GM06990 (cell line): ENCODE measurements around the gene EIF4E1B.

ENCODE experiments used
- DNase-seq: peaks from one replicate; pipeline ENCODE4 v3.0.0-alpha.2; 2011; ENCODE audit not compliant: insufficient read length; ENCODE audit errors: extremely low read depth
- H3K27me3 ChIP-seq: replicated peaks from 2 replicates; pipeline ENCODE4 v1.6.0; 2011; ENCODE audit warnings: low read length; ENCODE audit not compliant: control insufficient read depth, insufficient read depth
- H3K36me3 ChIP-seq: 2 replicates; pipeline ENCODE4 v1.5.1; 2011; ENCODE audit warnings: low read length; ENCODE audit not compliant: control insufficient read depth, insufficient read depth
- H3K4me3 ChIP-seq: replicated peaks from 2 replicates; pipeline ENCODE4 v1.5.1; 2011; ENCODE audit warnings: low read depth, mild to moderate bottlenecking, control low read depth, low read length
- TF ChIP-seq, protein P1 (sequence below): IDR thresholded peaks from 2 replicates; pipeline ENCODE4 v1.5.1; 2011; ENCODE audit warnings: low read length, control low read depth, mild to moderate bottlenecking, inconsistent platforms; ENCODE audit not compliant: insufficient read depth, poor library complexity, severe bottlenecking

EIF4E1B gene

DNA sequence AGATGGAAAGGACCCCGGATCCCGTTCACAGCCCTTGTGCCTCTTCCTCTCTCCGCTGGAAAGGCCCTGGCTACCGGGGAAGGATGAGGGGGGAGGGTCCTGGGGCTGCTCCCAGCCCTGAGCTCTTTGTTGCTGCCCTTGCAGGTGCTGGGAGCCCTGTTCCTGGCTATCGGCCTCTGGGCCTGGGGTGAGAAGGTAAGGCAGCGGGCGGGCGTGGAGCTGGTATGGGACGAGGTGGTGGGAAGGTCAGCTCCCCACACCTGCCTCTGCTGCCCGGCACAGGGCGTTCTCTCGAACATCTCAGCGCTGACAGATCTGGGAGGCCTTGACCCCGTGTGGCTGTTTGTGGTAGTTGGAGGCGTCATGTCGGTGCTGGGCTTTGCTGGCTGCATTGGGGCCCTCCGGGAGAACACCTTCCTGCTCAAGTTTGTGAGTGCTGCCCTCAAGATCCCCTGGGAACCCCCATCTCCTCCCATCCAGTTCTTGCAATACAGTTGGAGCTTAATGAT lies 21.1 kb downstream of the EIF4E1B start:
- TF ChIP-seq, protein P1, sequence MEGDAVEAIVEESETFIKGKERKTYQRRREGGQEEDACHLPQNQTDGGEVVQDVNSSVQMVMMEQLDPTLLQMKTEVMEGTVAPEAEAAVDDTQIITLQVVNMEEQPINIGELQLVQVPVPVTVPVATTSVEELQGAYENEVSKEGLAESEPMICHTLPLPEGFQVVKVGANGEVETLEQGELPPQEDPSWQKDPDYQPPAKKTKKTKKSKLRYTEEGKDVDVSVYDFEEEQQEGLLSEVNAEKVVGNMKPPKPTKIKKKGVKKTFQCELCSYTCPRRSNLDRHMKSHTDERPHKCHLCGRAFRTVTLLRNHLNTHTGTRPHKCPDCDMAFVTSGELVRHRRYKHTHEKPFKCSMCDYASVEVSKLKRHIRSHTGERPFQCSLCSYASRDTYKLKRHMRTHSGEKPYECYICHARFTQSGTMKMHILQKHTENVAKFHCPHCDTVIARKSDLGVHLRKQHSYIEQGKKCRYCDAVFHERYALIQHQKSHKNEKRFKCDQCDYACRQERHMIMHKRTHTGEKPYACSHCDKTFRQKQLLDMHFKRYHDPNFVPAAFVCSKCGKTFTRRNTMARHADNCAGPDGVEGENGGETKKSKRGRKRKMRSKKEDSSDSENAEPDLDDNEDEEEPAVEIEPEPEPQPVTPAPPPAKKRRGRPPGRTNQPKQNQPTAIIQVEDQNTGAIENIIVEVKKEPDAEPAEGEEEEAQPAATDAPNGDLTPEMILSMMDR: no peak
- H3K27me3 ChIP-seq: no peaks in the 10 kb centered on the region
- no peaks in the 10 kb centered on the region for H3K36me3 ChIP-seq
- no peak for DNase-seq
- no peak overlapping the region for H3K4me3 ChIP-seq

DNA sequence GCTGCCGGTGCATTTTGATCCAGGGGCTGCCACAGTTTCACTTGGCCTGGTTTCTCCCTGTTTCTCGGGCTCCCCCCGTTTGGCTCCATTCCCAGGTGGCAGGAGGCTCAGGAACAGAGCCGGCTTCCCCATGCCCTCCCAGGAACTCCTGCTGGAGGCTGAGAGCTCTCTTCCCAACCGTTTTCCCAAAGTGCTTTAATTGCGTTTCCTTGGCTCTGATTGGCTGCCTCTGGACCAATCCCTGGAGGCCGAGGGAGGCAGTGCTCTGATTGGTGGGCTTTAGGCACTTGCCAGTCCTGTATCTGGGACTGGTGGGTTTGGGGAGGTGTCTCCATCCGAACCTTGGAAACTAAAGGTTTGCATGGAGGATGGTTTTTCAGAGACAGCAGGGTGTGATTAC lies 21.7 kb downstream of the EIF4E1B start:
- TF ChIP-seq, protein P1: no peak
- H3K27me3 ChIP-seq: no peaks in the 10 kb centered on the region
- no peak for DNase-seq
- H3K4me3 ChIP-seq: no peak overlapping the region
- peaks cover under 1% of the 10 kb centered on the region; the same call in 1 of the 2 replicates for H3K36me3 ChIP-seq

DNA sequence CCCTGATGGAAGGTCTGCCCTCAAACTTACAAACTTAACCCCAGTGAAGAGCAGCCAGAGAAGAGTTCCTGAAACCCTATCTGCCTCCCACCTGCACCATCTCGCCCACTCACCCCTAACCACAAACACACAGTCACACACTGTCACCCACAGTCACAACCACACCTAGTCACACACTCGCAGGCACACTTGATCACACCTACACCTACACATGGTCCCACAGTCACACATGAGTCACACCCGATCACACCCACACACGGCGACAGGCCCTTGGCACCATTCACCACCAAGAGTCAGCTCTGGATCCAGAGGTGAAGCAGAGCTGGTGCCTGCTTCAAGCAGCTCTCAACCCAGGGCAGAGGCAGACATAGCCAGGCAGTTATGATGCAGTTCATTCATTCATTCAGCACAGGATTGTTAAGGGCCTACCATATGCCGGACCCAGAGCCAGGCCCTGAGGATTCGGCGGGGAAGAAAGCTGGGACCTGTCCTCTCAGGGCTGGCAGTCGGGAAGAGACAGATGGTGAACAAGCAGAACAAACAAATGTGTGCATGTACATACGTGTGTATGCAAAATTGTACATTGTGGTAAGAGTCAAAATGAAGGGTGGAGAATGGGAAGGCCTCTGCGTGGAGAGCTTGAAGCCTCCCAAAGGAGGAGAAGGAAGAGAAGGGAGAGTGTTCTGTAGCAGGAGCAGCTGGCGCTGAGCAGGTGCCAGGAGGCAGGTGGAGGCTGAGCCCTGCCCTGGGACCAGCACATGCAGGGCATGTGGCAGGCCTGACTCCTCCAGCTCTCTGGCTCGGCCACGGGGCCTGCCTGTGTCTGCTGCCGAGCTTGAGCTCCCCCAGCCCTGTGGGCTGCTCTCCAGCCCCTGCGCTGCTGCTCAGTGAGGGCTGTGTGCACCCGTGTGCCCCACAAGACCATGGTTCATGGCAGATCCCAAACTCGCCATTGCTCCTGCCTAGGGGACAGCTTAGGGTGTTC lies 23.2 kb downstream of the EIF4E1B start:
- Histone ChIP-seq H3K27me3 (no peaks in the 10 kb centered on the region), H3K4me3 (no peak overlapping the region), H3K36me3 (peaks cover 1% of the 10 kb centered on the region; the same call in 1 of the 2 replicates)
- TF ChIP-seq, protein P1: no peak
- no peak for DNase-seq

DNA sequence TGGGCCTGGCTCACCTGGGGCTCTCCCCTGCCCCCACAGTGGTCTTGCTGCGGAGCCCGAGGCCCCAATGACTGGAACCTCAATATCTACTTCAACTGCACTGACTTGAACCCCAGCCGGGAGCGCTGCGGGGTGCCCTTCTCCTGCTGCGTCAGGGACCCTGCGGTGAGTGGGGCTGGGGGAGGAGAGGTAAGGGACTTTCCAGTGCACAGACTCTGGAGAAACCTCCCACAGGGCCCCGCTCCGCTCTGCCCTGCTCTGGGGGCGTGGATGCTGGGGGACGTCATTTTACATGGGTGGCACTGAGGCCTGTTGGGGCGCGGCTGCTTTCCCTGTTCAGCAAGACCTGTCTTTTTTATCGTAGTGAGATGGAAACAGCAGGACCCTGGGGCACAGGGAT lies 24.4 kb downstream of the EIF4E1B start:
- H3K4me3 ChIP-seq: no peak overlapping the region
- TF ChIP-seq, protein P1: no peak
- no peaks in the 10 kb centered on the region for H3K27me3 ChIP-seq
- H3K36me3 ChIP-seq: peaks cover 1% of the 10 kb centered on the region; the same call in 1 of the 2 replicates
- no peak for DNase-seq

DNA sequence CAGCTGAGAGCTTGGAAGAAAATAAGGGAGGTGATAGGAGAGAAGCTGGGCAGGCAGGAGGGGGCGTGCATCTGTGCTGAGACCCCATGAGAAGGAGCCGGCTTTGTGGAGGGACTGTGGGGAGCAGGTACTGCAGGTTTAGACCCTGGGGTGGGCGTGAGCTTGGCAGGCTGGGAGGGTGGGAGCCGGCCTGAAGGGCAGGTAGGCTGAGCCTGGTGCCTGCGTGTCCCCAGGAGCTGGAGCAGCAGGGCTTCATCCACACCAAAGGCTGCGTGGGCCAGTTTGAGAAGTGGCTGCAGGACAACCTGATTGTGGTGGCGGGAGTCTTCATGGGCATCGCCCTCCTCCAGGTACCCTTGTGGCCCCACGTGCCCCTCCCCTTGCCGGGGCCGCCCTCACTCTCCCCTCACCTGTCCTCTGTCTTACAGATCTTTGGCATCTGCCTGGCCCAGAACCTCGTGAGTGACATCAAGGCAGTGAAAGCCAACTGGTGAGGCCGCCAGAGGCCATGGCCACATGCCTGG lies 26.1 kb downstream of the EIF4E1B start:
- H3K27me3 ChIP-seq: no peaks in the 10 kb centered on the region
- no peak overlapping the region for H3K4me3 ChIP-seq
- no peak for DNase-seq
- TF ChIP-seq, protein P1: no peak
- H3K36me3 ChIP-seq: peaks cover 1% of the 10 kb centered on the region; the same call in 1 of the 2 replicates
